Right lobe of liver (tissue), 6 donors: Measurements from ENCODE around the gene SFSWAP. TPM values are rescaled to one million over a fixed set of nuclear protein-coding genes. Genes with fewer than 3 reads are reported as not detected.
A peak's percentile ranks its signal among the peaks of the same experiment; 100 is the strongest.

Source experiments
- ATAC-seq, 4 donors: fragments of 200-7000 bp; cut with Tn5 transposase; one replicate each; pipeline ENCODE4 v1.9.1; 2020; ENCODE audit warnings: mild to moderate bottlenecking in 4 of 4, moderate library complexity in 4 of 4
- DNase-seq, 3 donors: peaks; one replicate each; pipeline ENCODE4 v3.0.0-alpha.2; 2020
- H3K27ac ChIP-seq, 3 donors: fragments of 200-600 bp; one replicate each; pipeline ENCODE4 v1.8.0; 2022
- H3K27me3 ChIP-seq, 2 donors: fragments of 200-600 bp; one replicate each; pipeline ENCODE4 v1.8.0; 2022
- H3K36me3 ChIP-seq, 4 donors: fragments of 200-600 bp; sonication (generic) in 1 of 4; one replicate each; pipeline versions ENCODE4 v1.5.1 to v1.8.0; 2017 to 2022; ENCODE audit warnings: control low read depth in 1 of 4
- H3K4me1 ChIP-seq, 4 donors: fragments of 200-600 bp; sonication (generic) in 1 of 4; one replicate each; pipeline versions ENCODE4 v1.5.1 to v1.8.0; 2017 to 2022; ENCODE audit warnings: control low read depth in 1 of 4
- H3K4me3 ChIP-seq, 3 donors: fragments of 200-600 bp; one replicate each; pipeline ENCODE4 v1.8.0; 2022
- H3K9me3 ChIP-seq, 4 donors: fragments of 200-600 bp; sonication (generic) in 1 of 4; one replicate each; pipeline versions ENCODE4 v1.5.1 to v1.8.0; 2017 to 2022; ENCODE audit warnings: control low read depth in 1 of 4
- POLR2A ChIP-seq: fragments of 450-650 bp; IDR thresholded peaks from one replicate; pipeline ENCODE4 v1.6.1; 2017; ENCODE audit warnings: antibody characterized with exemption, mild to moderate bottlenecking
- WGBS: methylation state at CpG from one replicate; pipeline ENCODE4 v1.1.6; 2018; ENCODE audit warnings: low coverage, low lambda C conversion rate; ENCODE audit not compliant: insufficient coverage; ENCODE audit errors: missing lambda C conversion rate; 5-methylcytosine and 5-hydroxymethylcytosine counted together
- intact Hi-C, 2 donors: fragments of 100-400 bp; cut with DNase I; formaldehyde crosslinking; loops; one replicate each; pipeline versions ENCODE4 v1.11.2 to v1.14.1; 2022
- total RNA-seq, 6 experiments: library from RNA; depleted of rRNA in 2 of 6; stranded (reverse); fragments of >200 nt in 2 of 6; fragmentation: NEBNext Ultra II Directional in 3 of 6; extraction: Animal tissue kit (Norgen Biotek cat#: 25700) in 3 of 6; gene quantifications; one replicate each; pipeline versions ENCODE4 v1.1.0 to v1.2.4, GENCODE V29; 2016 to 2023
- TF ChIP-seq, protein P1 (sequence below), 4 donors: fragments of 200-600 bp in 3 of 4; fragments of 450-650 bp in 1 of 4; IDR thresholded peaks; one replicate each; pipeline versions ENCODE4 v1.5.1 to v1.8.0; 2016 to 2022; ENCODE audit warnings: antibody characterized with exemption in 4 of 4, mild to moderate bottlenecking in 2 of 4
- donor health status: DM: no; HTN: yes; CAD: no.
- donor health status: DM: no; HTN: no; CAD: no.
- donor health status: DM: no; HTN: no; CAD: no.
- donor health status: DM: no; HTN: yes; CAD: no.
- donor health status: DM: no; HTN: yes; CAD: no.

Gene SFSWAP
- total RNA-seq, 6 experiments from 2014 or later, result 9.8 to 20.2 (median 13.1) TPM

DNA sequence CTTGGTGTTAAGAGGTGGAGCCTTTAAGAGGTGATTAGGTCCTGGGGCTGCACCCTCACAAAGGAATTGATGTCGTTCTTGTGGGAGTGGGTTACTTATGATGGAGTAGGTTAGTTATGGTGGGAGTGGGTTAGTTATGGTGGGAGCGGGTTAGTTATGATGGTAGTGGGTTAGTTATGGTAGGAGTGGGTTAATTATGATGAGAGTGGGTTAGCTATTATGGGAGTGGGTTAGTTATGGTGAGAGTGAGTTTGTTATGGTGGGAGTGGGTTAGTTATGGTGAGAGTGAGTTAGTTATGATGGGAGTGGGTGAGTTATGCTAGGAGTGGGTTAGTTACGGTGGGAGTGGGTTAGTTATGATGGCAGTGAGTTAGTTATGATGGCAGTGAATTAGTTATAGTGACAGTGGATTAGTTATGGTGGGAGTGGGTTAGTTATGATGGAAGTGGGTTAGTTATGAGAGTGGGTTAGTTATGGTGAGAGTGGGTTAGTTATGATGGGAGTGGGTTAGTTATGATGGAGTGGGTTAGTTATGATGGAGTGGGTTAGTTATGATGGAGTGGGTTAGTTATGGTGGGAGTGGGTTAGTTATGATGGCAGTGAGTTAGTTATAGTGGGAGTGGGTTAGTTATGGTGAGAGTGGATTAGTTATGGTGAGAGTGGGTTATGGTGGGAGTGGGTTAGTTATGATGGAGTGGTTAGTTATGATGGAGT, 22.6 kb upstream of the SFSWAP start:
- DNase-seq, result no peak
- Histone ChIP-seq H3K4me1 (no peaks in the 10 kb centered on the region), H3K9me3 (no peaks in the 10 kb centered on the region), H3K4me3 (no peak overlapping the region), H3K36me3 (no peaks in the 10 kb centered on the region), H3K27me3 (no peaks in the 10 kb centered on the region), H3K27ac (no peak overlapping the region)
- TF ChIP-seq, protein P1, sequence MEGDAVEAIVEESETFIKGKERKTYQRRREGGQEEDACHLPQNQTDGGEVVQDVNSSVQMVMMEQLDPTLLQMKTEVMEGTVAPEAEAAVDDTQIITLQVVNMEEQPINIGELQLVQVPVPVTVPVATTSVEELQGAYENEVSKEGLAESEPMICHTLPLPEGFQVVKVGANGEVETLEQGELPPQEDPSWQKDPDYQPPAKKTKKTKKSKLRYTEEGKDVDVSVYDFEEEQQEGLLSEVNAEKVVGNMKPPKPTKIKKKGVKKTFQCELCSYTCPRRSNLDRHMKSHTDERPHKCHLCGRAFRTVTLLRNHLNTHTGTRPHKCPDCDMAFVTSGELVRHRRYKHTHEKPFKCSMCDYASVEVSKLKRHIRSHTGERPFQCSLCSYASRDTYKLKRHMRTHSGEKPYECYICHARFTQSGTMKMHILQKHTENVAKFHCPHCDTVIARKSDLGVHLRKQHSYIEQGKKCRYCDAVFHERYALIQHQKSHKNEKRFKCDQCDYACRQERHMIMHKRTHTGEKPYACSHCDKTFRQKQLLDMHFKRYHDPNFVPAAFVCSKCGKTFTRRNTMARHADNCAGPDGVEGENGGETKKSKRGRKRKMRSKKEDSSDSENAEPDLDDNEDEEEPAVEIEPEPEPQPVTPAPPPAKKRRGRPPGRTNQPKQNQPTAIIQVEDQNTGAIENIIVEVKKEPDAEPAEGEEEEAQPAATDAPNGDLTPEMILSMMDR (IDR thresholded peaks at IDR 0.05), result no peak
- no peak for TF ChIP-seq POLR2A
- intact Hi-C loops, result no loop called here
- 46% methylated on average over 3 of the region's 3 CpGs for WGBS
- no peak for ATAC-seq

DNA sequence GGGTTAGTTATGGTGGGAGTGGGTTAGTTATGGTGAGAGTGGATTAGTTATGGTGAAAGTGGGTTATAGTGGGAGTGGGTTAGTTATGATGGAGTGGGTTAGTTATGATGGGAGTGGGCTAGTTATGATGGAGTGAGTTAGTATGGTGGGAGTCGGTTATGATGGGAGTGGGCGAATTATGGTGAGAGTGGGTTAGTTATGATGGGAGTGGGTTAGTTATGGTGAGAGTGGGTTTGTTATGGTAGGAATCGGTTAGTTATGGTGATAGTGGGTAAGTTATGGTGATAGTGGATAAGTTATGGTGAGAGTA, 22.1 kb upstream of the SFSWAP start:
- WGBS, result 63% methylated on average over 3 of the region's 3 CpGs
- TF ChIP-seq, protein P1 (IDR thresholded peaks at IDR 0.05), result no peak
- TF ChIP-seq POLR2A, result no peak
- Histone ChIP-seq H3K9me3 (no peaks in the 10 kb centered on the region), H3K4me3 (no peak overlapping the region), H3K27me3 (no peaks in the 10 kb centered on the region), H3K36me3 (no peaks in the 10 kb centered on the region), H3K4me1 (no peaks in the 10 kb centered on the region), H3K27ac (no peak overlapping the region)
- no peak for ATAC-seq
- DNase-seq, result no peak
- intact Hi-C loops, result no loop called here

DNA sequence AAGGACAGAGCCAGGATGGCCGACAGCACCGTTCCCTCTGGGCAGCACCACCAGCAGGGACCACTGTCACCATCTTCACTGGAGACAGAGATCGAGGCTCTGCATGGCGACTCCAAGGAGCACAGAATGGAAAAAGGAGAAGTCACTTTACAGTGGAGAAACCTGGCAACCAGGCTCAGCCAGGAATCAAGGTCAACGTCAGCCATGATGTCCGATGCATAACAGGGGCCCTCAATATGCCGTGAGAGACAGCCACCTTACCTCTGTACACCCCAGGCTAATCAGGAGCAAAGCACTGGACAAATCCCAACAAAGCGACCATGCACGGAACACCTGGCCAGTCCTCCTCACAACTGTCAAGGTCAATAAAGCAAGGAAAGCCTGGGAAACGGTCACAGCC, 20.6 kb upstream of the SFSWAP start:
- TF ChIP-seq POLR2A, result no peak
- TF ChIP-seq, protein P1 (IDR thresholded peaks at IDR 0.05), result no peak
- ATAC-seq (no peak), DNase-seq (no peak)
- H3K27ac ChIP-seq, result no peak overlapping the region
- intact Hi-C loops, result no loop called here
- H3K27me3 ChIP-seq, result no peaks in the 10 kb centered on the region
- no peaks in the 10 kb centered on the region for H3K9me3 ChIP-seq
- H3K4me1 ChIP-seq, result no peaks in the 10 kb centered on the region
- no peak overlapping the region for H3K4me3 ChIP-seq
- WGBS, result 49% methylated on average over 8 of the region's 10 CpGs
- H3K36me3 ChIP-seq, result no peaks in the 10 kb centered on the region

DNA sequence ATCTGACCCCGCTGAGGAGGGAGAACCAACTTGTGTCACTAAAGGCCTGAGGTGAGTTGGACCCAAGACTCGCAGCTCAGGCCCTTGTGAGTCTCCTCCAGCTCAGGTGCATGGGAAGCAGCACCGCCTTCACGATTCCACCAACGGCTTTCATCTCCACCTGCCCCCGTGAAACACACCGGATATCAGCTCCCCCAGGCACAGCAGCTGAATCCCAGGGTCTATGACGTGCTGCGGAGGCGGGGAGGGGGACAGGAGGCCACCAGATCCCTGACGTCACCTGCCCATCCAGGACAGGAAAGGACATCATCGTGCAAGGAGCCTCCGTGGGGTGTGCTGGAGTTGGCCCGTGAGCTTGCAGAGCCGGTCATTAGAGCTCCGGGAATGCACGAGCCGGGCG, 18.5 kb upstream of the SFSWAP start:
- 40% methylated on average over 1 of the region's 19 CpGs for WGBS
- no peak for ATAC-seq
- H3K27ac ChIP-seq, result no peak overlapping the region
- H3K27me3 ChIP-seq, result no peaks in the 10 kb centered on the region
- intact Hi-C loops, result no loop called here
- no peaks in the 10 kb centered on the region for H3K36me3 ChIP-seq
- TF ChIP-seq, protein P1 (IDR thresholded peaks at IDR 0.05), result no peak
- no peak for TF ChIP-seq POLR2A
- DNase-seq, result peak in 1 of 3 donors; percentile 28
- no peaks in the 10 kb centered on the region for H3K4me1 ChIP-seq
- no peak overlapping the region for H3K4me3 ChIP-seq
- H3K9me3 ChIP-seq, result no peaks in the 10 kb centered on the region
